HEK293 (cell line): ENCODE results near the gene AP5M1.

Source experiments
- CTCF ChIP-seq: fragments of 450-650 bp; formaldehyde crosslinking; IDR thresholded peaks from 2 replicates; pipeline ENCODE4 v1.5.1; 2016; ENCODE audit warnings: missing biosample characterization, missing genetic modification characterization
- REST ChIP-seq: fragments of 450-650 bp; formaldehyde crosslinking; IDR thresholded peaks from 2 replicates; pipeline ENCODE4 v1.5.1; 2016; ENCODE audit warnings: missing biosample characterization, missing genetic modification characterization
- SP2 ChIP-seq: fragments of 450-650 bp; formaldehyde crosslinking; IDR thresholded peaks from 2 replicates; pipeline ENCODE4 v1.5.1; 2016; ENCODE audit warnings: missing biosample characterization, missing genetic modification characterization
- ZBTB17 ChIP-seq: fragments of 450-650 bp; formaldehyde crosslinking; IDR thresholded peaks from 2 replicates; pipeline ENCODE4 v1.5.1; 2016; ENCODE audit warnings: missing biosample characterization, missing genetic modification characterization
- ZNF350 ChIP-seq: fragments of 450-650 bp; formaldehyde crosslinking; IDR thresholded peaks from 2 replicates; pipeline ENCODE4 v1.5.0; 2017; ENCODE audit warnings: missing biosample characterization, mild to moderate bottlenecking, missing genetic modification characterization
- ZNF692 ChIP-seq: fragments of 450-650 bp; formaldehyde crosslinking; IDR thresholded peaks from 2 replicates; pipeline ENCODE4 v1.5.1; 2016; ENCODE audit warnings: missing biosample characterization, missing genetic modification characterization

GRCh38 chr14:57329833-57330232, 61.1 kb downstream of the AP5M1 start:
- no peak for TF ChIP-seq ZBTB17 (tag by site-specific recombination)
- no peak for TF ChIP-seq REST
- TF ChIP-seq ZNF692, result no peak
- no peak for TF ChIP-seq CTCF (tag by site-specific recombination)
- no peak for TF ChIP-seq ZNF350 (tag by site-specific recombination)
- no peak for TF ChIP-seq SP2 (tag by site-specific recombination)
